B cell (primary cell): Measurements from ENCODE around the gene ZC3H7B.

Experiments
- EZH2 ChIP-seq: IDR thresholded peaks from 2 replicates; pipeline ENCODE4 v1.6.1; 2012; ENCODE audit warnings: borderline replicate concordance, low read depth, mild to moderate bottlenecking, moderate library complexity, low read length; ENCODE audit not compliant: insufficient read depth, poor library complexity, severe bottlenecking
- TF ChIP-seq, protein P1 (sequence below): fragments of 200-600 bp; IDR thresholded peaks from one replicate; pipeline ENCODE4 v1.8.0; 2022; ENCODE audit warnings: antibody characterized with exemption, mild to moderate bottlenecking

DNA sequence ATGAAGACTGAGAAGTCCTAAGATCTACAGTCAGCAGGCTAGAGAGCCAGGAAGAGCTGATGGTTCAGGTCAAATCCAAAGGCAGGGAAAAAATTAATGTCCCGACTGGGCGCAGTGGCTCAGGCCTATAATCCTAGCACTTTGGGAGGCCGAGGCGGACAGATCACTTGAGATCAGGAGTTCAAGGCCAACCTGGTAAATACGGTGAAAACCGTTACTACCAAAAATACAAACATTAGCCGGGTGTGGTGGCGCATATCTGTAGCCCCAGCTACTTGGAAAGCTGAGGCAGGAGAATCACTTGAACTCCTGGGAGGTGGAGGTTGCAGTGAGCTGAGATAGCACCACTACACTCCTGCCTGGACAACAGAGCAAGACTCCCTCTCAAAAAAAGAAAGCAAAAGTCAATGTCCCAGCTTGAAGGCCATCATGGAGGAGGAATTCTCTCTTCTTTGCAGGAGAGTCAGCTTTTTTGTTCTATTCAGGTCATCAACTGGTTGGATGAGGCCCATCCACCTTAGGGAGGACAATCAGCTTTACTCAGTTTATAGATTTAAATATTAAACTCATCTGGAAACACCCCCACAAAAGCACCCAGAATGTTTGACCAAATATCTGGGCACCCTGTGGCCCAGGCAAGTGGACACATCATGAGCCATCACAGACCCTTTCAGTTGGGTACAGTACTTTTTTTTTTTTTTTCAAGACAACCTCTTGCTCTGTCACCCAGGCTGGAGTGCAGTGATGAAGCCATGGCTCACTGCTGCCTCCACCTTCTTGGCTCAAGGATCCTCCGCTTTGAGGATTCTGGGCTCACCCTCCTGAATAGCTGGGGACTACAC, 4.3 kb upstream of the ZC3H7B start:
- TF ChIP-seq, protein P1, sequence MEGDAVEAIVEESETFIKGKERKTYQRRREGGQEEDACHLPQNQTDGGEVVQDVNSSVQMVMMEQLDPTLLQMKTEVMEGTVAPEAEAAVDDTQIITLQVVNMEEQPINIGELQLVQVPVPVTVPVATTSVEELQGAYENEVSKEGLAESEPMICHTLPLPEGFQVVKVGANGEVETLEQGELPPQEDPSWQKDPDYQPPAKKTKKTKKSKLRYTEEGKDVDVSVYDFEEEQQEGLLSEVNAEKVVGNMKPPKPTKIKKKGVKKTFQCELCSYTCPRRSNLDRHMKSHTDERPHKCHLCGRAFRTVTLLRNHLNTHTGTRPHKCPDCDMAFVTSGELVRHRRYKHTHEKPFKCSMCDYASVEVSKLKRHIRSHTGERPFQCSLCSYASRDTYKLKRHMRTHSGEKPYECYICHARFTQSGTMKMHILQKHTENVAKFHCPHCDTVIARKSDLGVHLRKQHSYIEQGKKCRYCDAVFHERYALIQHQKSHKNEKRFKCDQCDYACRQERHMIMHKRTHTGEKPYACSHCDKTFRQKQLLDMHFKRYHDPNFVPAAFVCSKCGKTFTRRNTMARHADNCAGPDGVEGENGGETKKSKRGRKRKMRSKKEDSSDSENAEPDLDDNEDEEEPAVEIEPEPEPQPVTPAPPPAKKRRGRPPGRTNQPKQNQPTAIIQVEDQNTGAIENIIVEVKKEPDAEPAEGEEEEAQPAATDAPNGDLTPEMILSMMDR, result no peak
- TF ChIP-seq EZH2, result no peak
